ENCODE measurements around the gene DDN. TPM values are rescaled to one million over a fixed set of nuclear protein-coding genes. Genes with fewer than 3 reads are reported as not detected.

Gene DDN
- total and polyA plus RNA-seq, 9 of the 15 experiments (the other 6 are each of a cell fraction or from before 2014, with no cell fraction given): 0.03 to 3.6 (median 1.6) TPM

DNA sequence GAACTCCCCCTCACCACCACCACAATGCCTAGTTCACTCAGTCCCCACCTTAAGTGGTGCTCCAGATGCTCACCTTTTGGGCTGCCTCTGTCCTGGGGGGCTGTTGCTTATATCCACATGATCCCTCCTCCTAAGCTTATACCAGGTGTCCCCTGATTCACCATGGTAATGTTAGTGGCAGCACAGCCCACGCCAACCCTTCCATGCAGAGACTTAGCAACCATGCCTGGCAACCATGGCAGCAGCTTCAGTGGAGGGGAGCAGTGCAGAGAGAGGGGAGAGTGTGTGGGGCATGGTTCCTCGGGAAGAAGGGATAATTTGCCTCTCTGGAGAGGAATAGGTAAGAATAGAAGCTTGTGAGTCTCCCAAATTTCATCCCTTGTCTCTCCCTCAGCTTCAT, 1.2 kb upstream of the DDN start:
- H2AFZ ChIP-seq (ENCODE audit: low read depth, low read length): no peak overlapping the region
- in situ Hi-C loops (cut with MboI) (no loop called here), intact Hi-C loops (cut with micrococcal nuclease) (no loop called here)
- no peaks in the 10 kb centered on the region for H3K9me3 ChIP-seq (replicated peaks; ENCODE audit: control insufficient read depth, insufficient read depth, low read depth, low read length)
- peaks cover 16% of the 10 kb centered on the region; the same call in 2 of the 3 replicates for H3K79me2 ChIP-seq (ENCODE audit: control insufficient read depth, insufficient read depth, low read length)
- no peaks in the 10 kb centered on the region for H3K27me3 ChIP-seq (ENCODE audit: control insufficient read depth in 2 of 2, insufficient read depth in 2 of 2, low read length in 2 of 2)
- no peak overlapping the region for H3K27ac ChIP-seq (ENCODE audit: extremely low read depth, low read depth, low read length)
- FAIRE-seq (no peak), DNase-seq (ENCODE audit: extremely low read depth in 1 of 4, low spot score in 3 of 4) (no peak), ATAC-seq (no peak)
- peaks cover 13 to 41% of the 10 kb centered on the region in 2 experiments for H3K4me1 ChIP-seq (replicated peaks in 1 of 2; ENCODE audit: control insufficient read depth in 2 of 2, insufficient read depth in 2 of 2, low read length in 2 of 2)
- TF ChIP-seq, protein P1, sequence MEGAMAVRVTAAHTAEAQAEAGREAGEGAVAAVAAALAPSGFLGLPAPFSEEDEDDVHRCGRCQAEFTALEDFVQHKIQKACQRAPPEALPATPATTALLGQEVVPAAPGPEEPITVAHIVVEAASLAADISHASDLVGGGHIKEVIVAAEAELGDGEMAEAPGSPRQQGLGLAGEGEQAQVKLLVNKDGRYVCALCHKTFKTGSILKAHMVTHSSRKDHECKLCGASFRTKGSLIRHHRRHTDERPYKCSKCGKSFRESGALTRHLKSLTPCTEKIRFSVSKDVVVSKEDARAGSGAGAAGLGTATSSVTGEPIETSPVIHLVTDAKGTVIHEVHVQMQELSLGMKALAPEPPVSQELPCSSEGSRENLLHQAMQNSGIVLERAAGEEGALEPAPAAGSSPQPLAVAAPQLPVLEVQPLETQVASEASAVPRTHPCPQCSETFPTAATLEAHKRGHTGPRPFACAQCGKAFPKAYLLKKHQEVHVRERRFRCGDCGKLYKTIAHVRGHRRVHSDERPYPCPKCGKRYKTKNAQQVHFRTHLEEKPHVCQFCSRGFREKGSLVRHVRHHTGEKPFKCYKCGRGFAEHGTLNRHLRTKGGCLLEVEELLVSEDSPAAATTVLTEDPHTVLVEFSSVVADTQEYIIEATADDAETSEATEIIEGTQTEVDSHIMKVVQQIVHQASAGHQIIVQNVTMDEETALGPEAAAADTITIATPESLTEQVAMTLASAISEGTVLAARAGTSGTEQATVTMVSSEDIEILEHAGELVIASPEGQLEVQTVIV (CRISPR knock-in tag; IDR thresholded peaks at IDR 0.05; ENCODE audit: borderline replicate concordance): no peak
- TF ChIP-seq, protein P2, sequence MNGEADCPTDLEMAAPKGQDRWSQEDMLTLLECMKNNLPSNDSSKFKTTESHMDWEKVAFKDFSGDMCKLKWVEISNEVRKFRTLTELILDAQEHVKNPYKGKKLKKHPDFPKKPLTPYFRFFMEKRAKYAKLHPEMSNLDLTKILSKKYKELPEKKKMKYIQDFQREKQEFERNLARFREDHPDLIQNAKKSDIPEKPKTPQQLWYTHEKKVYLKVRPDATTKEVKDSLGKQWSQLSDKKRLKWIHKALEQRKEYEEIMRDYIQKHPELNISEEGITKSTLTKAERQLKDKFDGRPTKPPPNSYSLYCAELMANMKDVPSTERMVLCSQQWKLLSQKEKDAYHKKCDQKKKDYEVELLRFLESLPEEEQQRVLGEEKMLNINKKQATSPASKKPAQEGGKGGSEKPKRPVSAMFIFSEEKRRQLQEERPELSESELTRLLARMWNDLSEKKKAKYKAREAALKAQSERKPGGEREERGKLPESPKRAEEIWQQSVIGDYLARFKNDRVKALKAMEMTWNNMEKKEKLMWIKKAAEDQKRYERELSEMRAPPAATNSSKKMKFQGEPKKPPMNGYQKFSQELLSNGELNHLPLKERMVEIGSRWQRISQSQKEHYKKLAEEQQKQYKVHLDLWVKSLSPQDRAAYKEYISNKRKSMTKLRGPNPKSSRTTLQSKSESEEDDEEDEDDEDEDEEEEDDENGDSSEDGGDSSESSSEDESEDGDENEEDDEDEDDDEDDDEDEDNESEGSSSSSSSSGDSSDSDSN (IDR thresholded peaks at IDR 0.05; ENCODE audit: borderline replicate concordance in 1 of 2, low read depth in 2 of 2, low read length in 2 of 2): no peak
- TF ChIP-seq RFX5 (IDR thresholded peaks at IDR 0.05; ENCODE audit: low read depth, low read length) (no peak), RBFOX2 (IDR thresholded peaks at IDR 0.05; ENCODE audit: low read depth, low read length) (no peak), KDM4B (IDR thresholded peaks at IDR 0.05; ENCODE audit: borderline replicate concordance in 2 of 2, low read depth in 1 of 2) (no peak), ZFX (CRISPR knock-in tag; IDR thresholded peaks at IDR 0.05) (no peak)
- TF ChIP-seq, protein P3, sequence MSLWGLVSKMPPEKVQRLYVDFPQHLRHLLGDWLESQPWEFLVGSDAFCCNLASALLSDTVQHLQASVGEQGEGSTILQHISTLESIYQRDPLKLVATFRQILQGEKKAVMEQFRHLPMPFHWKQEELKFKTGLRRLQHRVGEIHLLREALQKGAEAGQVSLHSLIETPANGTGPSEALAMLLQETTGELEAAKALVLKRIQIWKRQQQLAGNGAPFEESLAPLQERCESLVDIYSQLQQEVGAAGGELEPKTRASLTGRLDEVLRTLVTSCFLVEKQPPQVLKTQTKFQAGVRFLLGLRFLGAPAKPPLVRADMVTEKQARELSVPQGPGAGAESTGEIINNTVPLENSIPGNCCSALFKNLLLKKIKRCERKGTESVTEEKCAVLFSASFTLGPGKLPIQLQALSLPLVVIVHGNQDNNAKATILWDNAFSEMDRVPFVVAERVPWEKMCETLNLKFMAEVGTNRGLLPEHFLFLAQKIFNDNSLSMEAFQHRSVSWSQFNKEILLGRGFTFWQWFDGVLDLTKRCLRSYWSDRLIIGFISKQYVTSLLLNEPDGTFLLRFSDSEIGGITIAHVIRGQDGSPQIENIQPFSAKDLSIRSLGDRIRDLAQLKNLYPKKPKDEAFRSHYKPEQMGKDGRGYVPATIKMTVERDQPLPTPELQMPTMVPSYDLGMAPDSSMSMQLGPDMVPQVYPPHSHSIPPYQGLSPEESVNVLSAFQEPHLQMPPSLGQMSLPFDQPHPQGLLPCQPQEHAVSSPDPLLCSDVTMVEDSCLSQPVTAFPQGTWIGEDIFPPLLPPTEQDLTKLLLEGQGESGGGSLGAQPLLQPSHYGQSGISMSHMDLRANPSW (CRISPR knock-in tag; IDR thresholded peaks at IDR 0.05): no peak
- no TSS peak for BruUV-seq (replicated peaks)
- no peaks in the 10 kb centered on the region for H3K9me1 ChIP-seq (ENCODE audit: control insufficient read depth, insufficient read depth, low read length)
- POLR2A ChIA-PET: interaction anchor here (1.2 to 9.5 kb wide), 4 partner anchors 11 to 29 kb away, joined by 4 to 78 read pairs (median 11); partner anchors contain the start of gene PRKAG1
- no peak overlapping the region; a peak in 1 of 4 replicates for H3K9ac ChIP-seq (ENCODE audit: insufficient read depth in 1 of 2, low read depth in 2 of 2, low read length in 2 of 2)
- H3K4me3 ChIP-seq: no peak overlapping the region; the same call in 1 of the 2 replicates
- WGBS (ENCODE audit: insufficient coverage, low coverage, missing lambda C conversion rate): 63% methylated on average over 2 of the region's 2 CpGs
- H4K20me1 ChIP-seq (replicated peaks; ENCODE audit: control insufficient read depth, insufficient read depth, low read length): no peaks in the 10 kb centered on the region
- peak overlapping the region; percentile 69; the same call in 1 of the 2 replicates for H3K4me2 ChIP-seq (ENCODE audit: insufficient read depth, low read length)
- CTCF ChIA-PET (ENCODE audit: low intra/inter-chr PET ratio): no interaction called here
- H3K36me3 ChIP-seq (ENCODE audit: control insufficient read depth, insufficient read depth, low read length): peaks cover 45% of the 10 kb centered on the region

Data from K562 (cell line).